GM13976 (cell line): ENCODE results near the gene IPO8.

Source experiments
- DNase-seq: peaks from one replicate; pipeline ENCODE4 v3.0.0; 2012; ENCODE audit warnings: low spot score
- in situ Hi-C: fragments of 300-500 bp; cut with MboI; formaldehyde crosslinking; loops from one replicate; pipeline ENCODE4 v1.12.0; 2022; ENCODE audit warnings: low sequenced_read_pairs, mixed read lengths, inconsistent platforms; ENCODE audit not compliant: unreplicated experiment
- TF ChIP-seq, protein P1 (sequence below): IDR thresholded peaks from 2 replicates; pipeline ENCODE4 v1.5.1; 2012; ENCODE audit warnings: borderline replicate concordance, mild to moderate bottlenecking; ENCODE audit not compliant: insufficient read depth; ENCODE audit errors: extremely low read depth, missing control alignments, control extremely low read depth

The IPO8 gene

DNA sequence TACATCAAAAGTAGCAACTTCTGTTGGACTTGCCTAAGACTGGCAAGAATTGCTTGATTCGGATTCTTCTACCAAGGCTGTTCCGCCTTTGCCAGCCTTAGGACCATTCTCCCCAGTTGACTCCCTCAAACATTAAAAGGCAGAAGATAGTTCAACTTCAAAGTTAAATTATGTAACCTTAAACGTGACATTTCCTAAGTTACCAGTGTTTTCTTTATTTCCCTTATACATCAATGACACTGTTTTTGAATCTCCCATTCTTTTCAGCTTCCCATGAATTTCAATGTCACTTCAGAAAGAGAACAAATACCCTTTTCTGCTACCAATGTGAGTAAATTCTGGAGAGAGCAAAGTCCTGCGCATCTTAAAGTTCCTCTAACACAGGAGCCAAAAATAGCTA, 33.9 kb upstream of the IPO8 start:
- in situ Hi-C loops = no loop called here

DNA sequence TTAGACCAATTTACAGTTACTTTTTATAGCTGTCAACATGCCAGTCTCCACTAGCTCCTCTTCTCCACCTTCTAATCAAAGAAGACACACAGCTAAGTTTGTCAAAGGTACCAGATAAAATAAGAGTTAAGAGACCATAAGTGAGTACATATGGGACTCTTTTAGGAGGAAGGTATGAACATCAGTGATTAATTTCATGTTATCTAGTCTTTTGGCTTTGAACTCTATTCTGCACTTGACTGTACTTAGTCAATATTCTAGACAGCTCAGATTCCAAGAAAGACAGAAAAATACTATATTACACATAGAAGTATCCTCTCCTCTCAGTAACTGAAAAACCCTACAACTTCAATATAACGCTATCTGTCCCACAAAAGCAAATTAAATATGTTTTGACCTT, 31.0 kb upstream of the IPO8 start:
- DNase-seq = no peak
- in situ Hi-C loops = no loop called here
- TF ChIP-seq, protein P1, sequence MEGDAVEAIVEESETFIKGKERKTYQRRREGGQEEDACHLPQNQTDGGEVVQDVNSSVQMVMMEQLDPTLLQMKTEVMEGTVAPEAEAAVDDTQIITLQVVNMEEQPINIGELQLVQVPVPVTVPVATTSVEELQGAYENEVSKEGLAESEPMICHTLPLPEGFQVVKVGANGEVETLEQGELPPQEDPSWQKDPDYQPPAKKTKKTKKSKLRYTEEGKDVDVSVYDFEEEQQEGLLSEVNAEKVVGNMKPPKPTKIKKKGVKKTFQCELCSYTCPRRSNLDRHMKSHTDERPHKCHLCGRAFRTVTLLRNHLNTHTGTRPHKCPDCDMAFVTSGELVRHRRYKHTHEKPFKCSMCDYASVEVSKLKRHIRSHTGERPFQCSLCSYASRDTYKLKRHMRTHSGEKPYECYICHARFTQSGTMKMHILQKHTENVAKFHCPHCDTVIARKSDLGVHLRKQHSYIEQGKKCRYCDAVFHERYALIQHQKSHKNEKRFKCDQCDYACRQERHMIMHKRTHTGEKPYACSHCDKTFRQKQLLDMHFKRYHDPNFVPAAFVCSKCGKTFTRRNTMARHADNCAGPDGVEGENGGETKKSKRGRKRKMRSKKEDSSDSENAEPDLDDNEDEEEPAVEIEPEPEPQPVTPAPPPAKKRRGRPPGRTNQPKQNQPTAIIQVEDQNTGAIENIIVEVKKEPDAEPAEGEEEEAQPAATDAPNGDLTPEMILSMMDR = no peak

More for the DNA sequence above, 33.9 kb upstream of the IPO8 start:
- TF ChIP-seq, protein P1 = no peak
- DNase-seq = no peak

DNA sequence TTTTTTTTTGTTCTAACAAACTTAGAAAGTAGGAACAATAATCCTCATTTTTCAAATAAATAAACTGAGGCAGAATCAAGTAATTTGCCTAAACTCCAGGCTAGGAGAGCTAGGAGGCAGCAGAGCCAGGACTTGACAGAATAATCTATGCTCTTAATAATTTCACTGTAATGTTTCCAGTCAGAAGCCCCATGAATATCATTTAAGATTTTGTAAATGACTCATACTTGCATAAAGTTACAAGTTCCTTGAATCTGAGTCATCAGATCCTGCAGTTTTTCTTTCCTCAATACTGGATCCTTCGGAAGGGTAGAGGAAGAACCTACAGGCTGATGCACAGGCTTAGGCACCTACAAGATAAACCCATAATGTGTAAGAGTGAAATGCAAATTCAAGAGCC, 30.1 kb upstream of the IPO8 start:
- in situ Hi-C loops = no loop called here
- TF ChIP-seq, protein P1 = no peak
- DNase-seq = no peak

DNA sequence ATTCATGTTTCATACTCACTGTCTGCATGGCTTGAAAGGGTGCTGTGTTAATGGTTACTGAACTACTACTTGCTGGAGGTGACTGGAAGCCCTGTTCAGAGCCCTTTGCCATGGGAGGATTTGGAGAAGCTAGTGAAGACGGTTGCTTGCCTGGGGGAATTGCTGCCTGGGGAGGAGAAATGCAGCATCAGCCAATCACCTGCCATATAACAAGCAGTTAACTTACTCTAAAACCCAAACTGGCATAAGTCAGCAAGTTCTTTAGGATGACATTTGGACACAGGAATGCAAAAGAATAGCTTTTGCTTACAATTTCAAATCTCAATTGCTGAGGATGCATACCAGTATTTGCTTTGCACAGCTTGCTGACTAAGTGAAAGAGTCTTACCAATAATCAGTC, 23.4 kb upstream of the IPO8 start:
- DNase-seq = no peak
- in situ Hi-C loops = no loop called here
- TF ChIP-seq, protein P1 = no peak

DNA sequence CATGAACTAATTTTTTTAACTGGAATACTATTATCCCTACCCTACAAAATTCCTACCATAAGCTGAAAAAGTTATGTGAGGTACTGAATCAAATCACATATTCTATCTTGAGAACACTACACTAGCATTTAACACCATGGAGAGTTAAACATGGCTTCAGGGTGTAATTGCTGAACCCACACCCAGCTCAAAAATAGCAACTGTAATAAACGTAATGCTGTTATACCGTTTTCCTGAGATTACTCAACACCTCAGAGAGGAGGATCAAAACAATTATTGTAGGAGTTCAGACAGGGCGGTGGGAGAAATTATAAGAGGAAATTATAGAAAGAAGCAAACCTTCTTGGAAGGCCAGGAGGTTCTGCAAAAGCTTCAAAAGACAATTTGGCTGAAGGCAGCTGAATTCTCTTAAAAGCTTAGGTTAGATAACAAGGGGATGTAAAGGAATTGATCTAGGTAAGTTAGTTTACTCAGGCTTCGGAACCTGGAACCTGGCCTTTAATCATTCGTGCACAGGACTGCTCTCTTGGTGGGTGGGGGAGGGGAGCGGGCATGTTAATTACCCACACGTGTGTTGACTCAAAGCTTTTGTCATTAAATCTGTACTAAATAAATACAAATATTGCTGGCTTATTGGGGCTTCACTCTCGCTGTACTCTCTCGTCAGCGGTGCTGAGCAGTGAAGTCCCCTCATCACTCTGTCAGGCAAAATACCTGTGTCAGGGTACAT, 12.1 kb upstream of the IPO8 start:
- DNase-seq = no peak

DNA sequence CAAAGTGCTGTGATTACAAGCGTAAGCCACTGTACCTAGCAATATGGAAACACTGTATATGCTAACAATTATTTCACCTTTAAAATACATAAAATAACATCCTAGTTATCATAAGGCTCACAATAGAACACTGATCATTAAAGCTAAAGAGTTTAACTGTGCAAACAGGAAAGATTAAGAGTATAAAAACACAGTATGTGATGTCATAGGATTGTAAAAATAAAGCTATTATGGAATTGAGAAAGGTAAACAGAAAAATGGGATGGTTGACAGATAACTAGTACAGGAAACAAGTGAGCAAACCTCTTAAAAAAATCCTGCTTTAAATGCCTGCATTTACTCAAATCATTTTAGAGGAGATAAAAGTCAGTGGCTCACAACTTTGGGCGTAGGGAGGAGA, 10.8 kb upstream of the IPO8 start:
- TF ChIP-seq, protein P1 = no peak
- no peak for DNase-seq
- in situ Hi-C loops = no loop called here

More for the DNA sequence above, 12.1 kb upstream of the IPO8 start:
- TF ChIP-seq, protein P1 = no peak
- in situ Hi-C loops = no loop called here
